Measurements from ENCODE around the gene VPS8.

VPS8 gene

GRCh38 chr3:185030951-185031350 lies 219.0 kb downstream of the VPS8 start:
- TF ChIP-seq TARDBP (IDR thresholded peaks at IDR 0.05) (no peak), SUZ12 (IDR thresholded peaks at IDR 0.05) (no peak), CTBP1 (IDR thresholded peaks at IDR 0.05; ENCODE audit: borderline replicate concordance) (no peak), ELF4 (IDR thresholded peaks at IDR 0.05) (no peak), FOXM1 (IDR thresholded peaks at IDR 0.05; ENCODE audit: borderline replicate concordance) (no peak), SP1 (IDR thresholded peaks at IDR 0.05) (no peak), BHLHE40 (IDR thresholded peaks at IDR 0.05; ENCODE audit: borderline replicate concordance) (no peak), NFRKB (IDR thresholded peaks at IDR 0.05) (no peak), HDGF (IDR thresholded peaks at IDR 0.05; ENCODE audit: borderline replicate concordance) (no peak), L3MBTL2 (conservative IDR thresholded peaks at IDR 0.05) (no peak), PKNOX1 (IDR thresholded peaks at IDR 0.05) (no peak), FOXA1 (IDR thresholded peaks at IDR 0.05) (no peak), ARNT (IDR thresholded peaks at IDR 0.05) (no peak), FOXK2 (IDR thresholded peaks at IDR 0.05) (no peak), ZNF384 (IDR thresholded peaks at IDR 0.05) (no peak), LEF1 (IDR thresholded peaks at IDR 0.05; ENCODE audit: borderline replicate concordance) (no peak)
- DNase-seq (ENCODE audit: extremely low spot score) = no peak
- CTCF ChIA-PET = no interaction called here
- POLR2A ChIA-PET = no interaction called here

GRCh38 chr3:185037801-185038200 lies 225.8 kb downstream of the VPS8 start:
- CTCF ChIA-PET = no interaction called here

GRCh38 chr3:185040425-185040824 lies 228.5 kb downstream of the VPS8 start:
- no peak for DNase-seq (ENCODE audit: extremely low spot score)
- ChIA-PET CTCF (no interaction called here), POLR2A (no interaction called here)
- no peak for TF ChIP-seq SP1 (IDR thresholded peaks at IDR 0.05)
- TF ChIP-seq ARNT (IDR thresholded peaks at IDR 0.05) = no peak
- no peak for TF ChIP-seq L3MBTL2 (conservative IDR thresholded peaks at IDR 0.05)
- no peak for TF ChIP-seq NFRKB (IDR thresholded peaks at IDR 0.05)
- TF ChIP-seq CTBP1 (IDR thresholded peaks at IDR 0.05; ENCODE audit: borderline replicate concordance) = no peak
- TF ChIP-seq FOXM1 (IDR thresholded peaks at IDR 0.05; ENCODE audit: borderline replicate concordance) = no peak
- TF ChIP-seq ZNF384 (IDR thresholded peaks at IDR 0.05) = no peak
- TF ChIP-seq HDGF (IDR thresholded peaks at IDR 0.05; ENCODE audit: borderline replicate concordance) = no peak
- TF ChIP-seq ELF4 (IDR thresholded peaks at IDR 0.05) = no peak
- TF ChIP-seq SUZ12 (IDR thresholded peaks at IDR 0.05) = no peak
- TF ChIP-seq FOXK2 (IDR thresholded peaks at IDR 0.05) = no peak
- TF ChIP-seq PKNOX1 (IDR thresholded peaks at IDR 0.05) = no peak

More at GRCh38 chr3:185037801-185038200, 225.8 kb downstream of the VPS8 start:
- TF ChIP-seq CTBP1 (IDR thresholded peaks at IDR 0.05; ENCODE audit: borderline replicate concordance) (no peak), FOXA1 (IDR thresholded peaks at IDR 0.05) (no peak), FOXM1 (IDR thresholded peaks at IDR 0.05; ENCODE audit: borderline replicate concordance) (no peak), ARNT (IDR thresholded peaks at IDR 0.05) (no peak), ELF4 (IDR thresholded peaks at IDR 0.05) (no peak), L3MBTL2 (conservative IDR thresholded peaks at IDR 0.05) (no peak), ZNF384 (IDR thresholded peaks at IDR 0.05) (no peak), SUZ12 (IDR thresholded peaks at IDR 0.05) (no peak), HDGF (IDR thresholded peaks at IDR 0.05; ENCODE audit: borderline replicate concordance) (no peak), LEF1 (IDR thresholded peaks at IDR 0.05; ENCODE audit: borderline replicate concordance) (no peak), BHLHE40 (IDR thresholded peaks at IDR 0.05; ENCODE audit: borderline replicate concordance) (no peak), SP1 (IDR thresholded peaks at IDR 0.05) (no peak), PKNOX1 (IDR thresholded peaks at IDR 0.05) (no peak)
- no peak for DNase-seq (ENCODE audit: extremely low spot score)
- POLR2A ChIA-PET = no interaction called here

GRCh38 chr3:185041540-185041939 lies 229.6 kb downstream of the VPS8 start:
- POLR2A ChIA-PET = no interaction called here
- no peak for DNase-seq (ENCODE audit: extremely low spot score)
- CTCF ChIA-PET = no interaction called here
- TF ChIP-seq BHLHE40 (IDR thresholded peaks at IDR 0.05; ENCODE audit: borderline replicate concordance) (no peak), LEF1 (IDR thresholded peaks at IDR 0.05; ENCODE audit: borderline replicate concordance) (no peak), PKNOX1 (IDR thresholded peaks at IDR 0.05) (no peak), FOXM1 (IDR thresholded peaks at IDR 0.05; ENCODE audit: borderline replicate concordance) (no peak), TARDBP (IDR thresholded peaks at IDR 0.05) (no peak), SUZ12 (IDR thresholded peaks at IDR 0.05) (no peak), NFRKB (IDR thresholded peaks at IDR 0.05) (no peak), ELF4 (IDR thresholded peaks at IDR 0.05) (no peak), ARNT (IDR thresholded peaks at IDR 0.05) (no peak)

- TF ChIP-seq PKNOX1 (IDR thresholded peaks at IDR 0.05) = no peak
- TF ChIP-seq FOXM1 (IDR thresholded peaks at IDR 0.05; ENCODE audit: borderline replicate concordance) = no peak
- TF ChIP-seq LEF1 (IDR thresholded peaks at IDR 0.05; ENCODE audit: borderline replicate concordance) = no peak
- no peak for TF ChIP-seq CTBP1 (IDR thresholded peaks at IDR 0.05; ENCODE audit: borderline replicate concordance)
- TF ChIP-seq ELF4 (IDR thresholded peaks at IDR 0.05) = no peak
- no peak for DNase-seq (ENCODE audit: extremely low spot score)
- POLR2A ChIA-PET = no interaction called here
- CTCF ChIA-PET = no interaction called here
These were observed 230.5 kb downstream of the VPS8 start for GRCh38 chr3:185042312-185043050.

Data from HEK293T (cell line).